HG02938 (cell line): ENCODE measurements around the gene RAG1.

Experiments used
- ATAC-seq: cut with Tn5 transposase; IDR thresholded peaks from one replicate; pipeline ENCODE4 v1.9.1; 2021; ENCODE audit warnings: mild to moderate bottlenecking, moderate library complexity; ENCODE audit not compliant: unreplicated experiment

The RAG1 gene

GRCh38 chr11:36588099-36588498 is 20.3 kb downstream of the RAG1 start:
- no peak for ATAC-seq

- no peak for ATAC-seq
Measured at GRCh38 chr11:36590513-36590912, 22.7 kb downstream of the RAG1 start.

GRCh38 chr11:36591433-36591832 is 23.6 kb downstream of the RAG1 start:
- no peak for ATAC-seq

GRCh38 chr11:36594316-36594989 is 26.6 kb downstream of the RAG1 start, which contains the start of gene IFTAP:
IFTAP (plus strand) TSS chr11:36594502; CDS start chr11:36610104, 15,602 bp downstream.
- ATAC-seq: peak; percentile 78

GRCh38 chr11:36596880-36597279 is 29.1 kb downstream of the RAG1 start:
- no peak for ATAC-seq

GRCh38 chr11:36598051-36598450 is 30.2 kb downstream of the RAG1 start, which contains the start of gene RAG2:
RAG2 (minus strand) TSS chr11:36598236; CDS start chr11:36594168, 4,068 bp downstream.
- ATAC-seq: no peak

- ATAC-seq: no peak
Measured at GRCh38 chr11:36600180-36600579, 32.4 kb downstream of the RAG1 start.

DNA sequence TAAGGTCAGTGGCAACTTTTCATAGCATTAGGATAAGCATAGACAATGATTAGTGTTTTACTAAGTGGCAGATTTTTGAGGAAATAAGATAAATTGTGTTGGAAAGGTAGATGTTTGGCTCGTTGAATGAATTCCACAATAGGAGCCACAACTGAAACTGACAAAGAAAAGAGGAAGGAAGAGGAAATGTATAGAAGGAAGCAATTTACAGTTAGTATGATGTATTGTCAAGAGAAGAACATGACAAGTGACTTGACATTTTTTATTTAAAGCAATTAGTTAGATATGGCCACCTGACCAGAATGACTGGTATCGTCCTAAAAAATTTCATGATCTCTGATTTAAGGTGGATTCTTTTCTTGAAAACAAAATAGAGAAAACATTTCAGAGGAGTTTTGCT is 33.3 kb downstream of the RAG1 start:
- ATAC-seq: no peak

- ATAC-seq: no peak
Measured at GRCh38 chr11:36602135-36602534, 34.3 kb downstream of the RAG1 start.

GRCh38 chr11:36605221-36606216 is 37.7 kb downstream of the RAG1 start:
- no peak for ATAC-seq

- no peak for ATAC-seq
Measured at GRCh38 chr11:36608491-36609199, 40.8 kb downstream of the RAG1 start.

DNA sequence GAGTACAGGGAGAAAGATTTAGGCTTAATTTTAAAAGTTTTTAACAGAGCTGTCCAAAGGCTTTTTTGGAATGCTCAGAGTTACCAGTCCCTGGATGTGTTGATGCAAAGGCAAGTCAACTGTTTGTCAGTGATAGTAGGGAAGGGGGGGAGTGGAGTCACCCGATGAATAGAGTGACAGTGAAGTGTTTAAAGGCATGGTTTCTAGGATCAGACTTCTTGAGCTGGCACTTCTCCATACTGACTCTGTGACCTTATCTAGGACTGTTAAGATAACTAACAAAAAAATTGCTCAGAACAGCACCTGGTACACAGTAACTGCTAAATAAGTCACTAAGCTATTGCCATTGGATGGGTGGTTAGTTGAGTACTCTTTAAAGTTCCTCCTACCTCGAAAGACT is 41.6 kb downstream of the RAG1 start:
- no peak for ATAC-seq

DNA sequence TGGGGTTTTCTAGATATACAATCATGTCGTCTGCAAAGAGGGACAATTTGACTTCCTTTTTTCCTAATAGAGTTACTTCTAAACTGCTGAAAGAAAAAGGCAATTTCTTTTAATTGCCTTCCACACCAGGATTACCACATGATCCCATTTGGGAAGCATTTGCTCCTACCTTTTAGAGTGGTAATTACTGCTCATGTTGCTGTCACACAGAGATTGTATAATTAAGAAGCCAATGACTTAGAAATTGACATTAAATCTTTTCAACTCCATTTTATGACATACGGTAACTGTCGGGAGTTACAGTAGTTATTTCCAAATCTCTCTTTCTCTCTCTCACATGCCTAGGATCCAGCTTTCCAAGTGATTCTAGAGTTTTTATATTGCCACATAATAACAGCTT is 48.0 kb downstream of the RAG1 start:
- no peak for ATAC-seq

DNA sequence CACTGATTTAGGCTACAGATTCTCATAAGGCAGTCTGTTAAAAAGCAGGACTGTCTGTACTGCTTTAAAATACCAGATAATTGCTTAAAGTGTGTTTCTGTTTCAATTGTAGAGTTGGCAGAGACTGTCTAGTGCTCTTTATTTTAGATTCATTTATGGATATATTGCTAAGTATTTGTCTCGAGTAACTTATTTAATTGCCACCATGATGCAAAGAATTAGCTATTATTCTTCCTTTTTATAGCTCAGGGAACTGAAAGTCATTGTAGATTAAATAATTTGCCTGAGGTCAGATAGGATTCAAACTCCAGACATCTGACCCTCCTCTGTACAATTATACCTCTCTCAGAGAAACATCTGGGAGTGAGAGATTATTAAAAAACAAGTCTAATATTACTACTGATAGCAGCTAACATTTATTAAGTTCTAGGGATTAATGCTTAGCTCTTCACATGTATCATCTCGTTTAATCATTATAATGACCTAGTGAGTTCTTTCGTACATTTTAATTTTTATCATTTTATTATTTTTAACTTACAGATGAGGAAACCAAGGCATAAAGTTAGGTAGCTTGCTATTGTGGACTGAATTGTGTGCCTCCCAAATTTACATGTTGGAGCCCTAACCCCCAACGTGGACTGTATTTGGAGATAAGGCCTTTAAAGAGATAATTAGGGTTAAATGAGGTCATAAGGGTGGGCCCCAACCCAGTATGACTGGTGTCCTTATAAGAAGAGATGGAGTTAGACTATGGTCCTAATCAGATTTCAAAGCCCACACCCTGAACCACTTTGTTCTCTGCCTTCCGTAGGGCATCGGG is 49.9 kb downstream of the RAG1 start:
- ATAC-seq: no peak

GRCh38 chr11:36618363-36619047 is 50.7 kb downstream of the RAG1 start:
- no peak for ATAC-seq

GRCh38 chr11:36619502-36619901 is 51.7 kb downstream of the RAG1 start:
- no peak for ATAC-seq

- no peak for ATAC-seq
Measured at GRCh38 chr11:36620246-36620645, 52.4 kb downstream of the RAG1 start.

DNA sequence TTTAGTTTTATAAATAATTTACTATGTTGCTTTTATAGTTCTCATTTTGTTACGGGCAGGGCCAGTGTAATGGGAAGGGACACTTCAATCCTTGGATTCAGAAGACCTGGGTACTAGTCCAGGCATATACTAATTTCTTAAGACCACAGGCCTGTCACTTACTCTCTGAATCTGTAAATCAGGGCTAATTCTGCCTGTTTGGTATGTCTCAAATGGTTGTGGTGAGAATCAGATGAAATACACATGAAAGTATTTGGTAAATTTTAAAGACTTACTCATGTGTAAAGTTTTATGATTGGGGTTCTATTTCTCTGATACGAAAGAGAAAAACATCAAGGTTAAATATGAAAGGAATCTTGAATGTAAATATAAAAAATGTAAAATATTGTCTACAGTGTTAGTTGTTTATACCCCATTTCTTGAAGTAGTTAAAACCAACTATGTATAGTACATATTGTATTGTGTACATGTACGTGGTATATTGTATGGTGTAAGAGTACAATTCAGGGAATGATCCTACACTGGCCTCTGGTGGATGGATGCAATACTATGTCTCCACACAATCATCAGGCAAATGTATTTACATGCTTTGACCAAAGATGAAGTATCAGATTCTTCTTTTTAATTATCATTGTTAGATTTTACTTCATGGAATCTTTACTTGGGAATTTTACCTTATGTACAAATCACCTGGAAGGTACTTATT is 54.8 kb downstream of the RAG1 start:
- peak; percentile 58 for ATAC-seq

- no peak for ATAC-seq
Measured at GRCh38 chr11:36623494-36623893, 55.7 kb downstream of the RAG1 start.
